B cell (primary cell): ENCODE data around the gene GALNT11. TPM values are rescaled to one million over a fixed set of nuclear protein-coding genes. Genes with fewer than 3 reads are reported as not detected.
"Not testable (repeated sequence)": the region's sequence is repeated elsewhere in the genome, so short reads cannot be mapped to it uniquely, and the experiment has no call there.

Experiments
- ATAC-seq: fragments of 200-7000 bp; cut with Tn5 transposase; one replicate; pipeline ENCODE4 v1.10.0; 2021; ENCODE audit warnings: low read depth, mild to moderate bottlenecking, moderate number of reproducible peaks, moderate library complexity
- CTCF ChIA-PET: fragments of 350-600 bp; sonication (Branson Sonifier 250); formaldehyde crosslinking; loops from one replicate; lab custom pipeline; 2021; ENCODE audit warnings: antibody characterized with exemption, inconsistent platforms; lab: Charles Lee
- POLR2A ChIA-PET: fragments of 350-600 bp; sonication (Branson Sonifier 250); formaldehyde crosslinking; loops from one replicate; lab custom pipeline; 2021; ENCODE audit warnings: antibody characterized with exemption; lab: Charles Lee
- DNase-seq: peaks from one replicate; pipeline ENCODE4 v3.0.0; 2013
- H2AFZ ChIP-seq: 2 replicates; pipeline ENCODE4 v1.6.1; 2012; ENCODE audit warnings: mild to moderate bottlenecking, low read depth, low read length; ENCODE audit not compliant: insufficient read depth, poor library complexity, severe bottlenecking
- H3K27ac ChIP-seq, 2 donors: 1 replicate in 1 of 2; 2 replicates in 1 of 2; pipeline ENCODE4 v1.5.1; 2012 to 2013; ENCODE audit warnings: low read length in 2 of 2, mild to moderate bottlenecking in 2 of 2, moderate library complexity in 1 of 2
- H3K27me3 ChIP-seq, 4 experiments: fragments of 200-600 bp in 1 of 4; sonication (generic) in 1 of 4; replicated peaks in 1 of 4; 1 replicate in 2 of 4; 2 replicates in 2 of 4; pipeline versions ENCODE4 v1.6.1 to v1.7.0; 2013 to 2016; ENCODE audit warnings: low read length in 3 of 4, mild to moderate bottlenecking in 2 of 4, mixed read lengths in 1 of 4, moderate library complexity in 1 of 4; ENCODE audit not compliant: insufficient read depth in 4 of 4, control insufficient read depth in 3 of 4; ENCODE audit errors: control extremely low read depth in 1 of 4
- H3K36me3 ChIP-seq, 2 experiments: replicated peaks in 1 of 2; 1 replicate in 1 of 2; 2 replicates in 1 of 2; pipeline versions ENCODE4 v1.6.1 to v1.7.1; 2013; ENCODE audit warnings: low read length in 1 of 2; ENCODE audit not compliant: insufficient read depth in 2 of 2, control insufficient read depth in 1 of 2; ENCODE audit errors: control extremely low read depth in 1 of 2, extremely low read depth in 1 of 2
- H3K4me1 ChIP-seq, 2 donors: fragments of 200-600 bp in 1 of 2; sonication (generic) in 1 of 2; 1 replicate in 1 of 2; 2 replicates in 1 of 2; pipeline versions ENCODE4 v1.5.1 to v1.6.1; 2013 to 2017; ENCODE audit warnings: low read length in 2 of 2; ENCODE audit not compliant: control insufficient read depth in 2 of 2, insufficient read depth in 2 of 2
- H3K4me2 ChIP-seq: replicated peaks from 2 replicates; pipeline ENCODE3; 2012; ENCODE audit warnings: mild to moderate bottlenecking, low read depth, low read length; ENCODE audit not compliant: poor library complexity, severe bottlenecking
- H3K4me3 ChIP-seq, 5 experiments: fragments of 200-600 bp in 1 of 5; sonication (generic) in 1 of 5; 1 replicate in 3 of 5; 2 replicates in 2 of 5; pipeline versions ENCODE4 v1.5.1 to v1.7.0; 2011 to 2016; ENCODE audit warnings: low read length in 4 of 5, mild to moderate bottlenecking in 4 of 5, low read depth in 2 of 5, control low read depth in 1 of 5, moderate library complexity in 1 of 5; ENCODE audit not compliant: insufficient read depth in 1 of 5; ENCODE audit errors: control extremely low read depth in 1 of 5, extremely low read depth in 1 of 5
- H3K79me2 ChIP-seq: fragments of 200-600 bp; sonication (generic); one replicate; pipeline ENCODE4 v1.6.0; 2016; ENCODE audit warnings: low read length; ENCODE audit not compliant: control insufficient read depth, insufficient read depth
- H3K9ac ChIP-seq: fragments of 200-600 bp; sonication (generic); 2 replicates; pipeline ENCODE4 v1.6.1; 2017; ENCODE audit warnings: mild to moderate bottlenecking, low read length, moderate library complexity
- H3K9me3 ChIP-seq, 3 donors: one replicate each; pipeline versions ENCODE4 v1.6.1 to v1.7.1; 2013; ENCODE audit warnings: low read length in 2 of 3; ENCODE audit not compliant: control insufficient read depth in 2 of 3, insufficient read depth in 1 of 3; ENCODE audit errors: control extremely low read depth in 1 of 3
- H4K20me1 ChIP-seq: 2 replicates; pipeline ENCODE4 v1.6.0; 2012; ENCODE audit warnings: mild to moderate bottlenecking, low read length; ENCODE audit not compliant: insufficient read depth, control insufficient read depth, poor library complexity, severe bottlenecking
- H3K27ac Mint-ChIP-seq: one replicate; pipeline ENCODE4 v1.8.0; 2021; ENCODE audit warnings: mixed read lengths
- H3K27me3 Mint-ChIP-seq: one replicate; pipeline ENCODE4 v1.8.0; 2021; ENCODE audit warnings: mixed read lengths
- H3K4me1 Mint-ChIP-seq: one replicate; pipeline ENCODE4 v1.8.0; 2021; ENCODE audit warnings: mixed read lengths
- H3K4me3 Mint-ChIP-seq: one replicate; pipeline ENCODE4 v1.8.0; 2021; ENCODE audit warnings: mixed read lengths
- H3K9me3 Mint-ChIP-seq: one replicate; pipeline ENCODE4 v1.8.0; 2022; ENCODE audit warnings: mixed read lengths; ENCODE audit not compliant: insufficient read depth
- WGBS: methylation state at CpG from one replicate; pipeline ENCODE4 v1.1.5; 2013; ENCODE audit warnings: missing lambda C conversion rate; ENCODE audit not compliant: insufficient coverage; 5-methylcytosine and 5-hydroxymethylcytosine counted together
- intact Hi-C: fragments of 100-400 bp; cut with micrococcal nuclease; formaldehyde crosslinking; loops from one replicate; pipeline ENCODE4 v1.10.0; 2022
- polyA plus RNA-seq: library from polyadenylated mRNA; depleted of rRNA; stranded (reverse); fragments of >200 nt; gene quantifications from 2 replicates; pipeline ENCODE4 v1.2.3, GENCODE V29; 2012
- total RNA-seq, 2 donors: library from RNA; stranded (reverse); fragments of 120-200 nt in 1 of 2; gene quantifications; 1 replicate in 1 of 2; 2 replicates in 1 of 2; pipeline versions ENCODE4 v1.2.3 to v1.2.4, GENCODE V29; 2013 to 2022

The GALNT11 gene
- total and polyA plus RNA-seq, 2 donors (not counting 1 experiment from before 2014, with no cell fraction given) = 13.8 to 14.5 TPM

DNA sequence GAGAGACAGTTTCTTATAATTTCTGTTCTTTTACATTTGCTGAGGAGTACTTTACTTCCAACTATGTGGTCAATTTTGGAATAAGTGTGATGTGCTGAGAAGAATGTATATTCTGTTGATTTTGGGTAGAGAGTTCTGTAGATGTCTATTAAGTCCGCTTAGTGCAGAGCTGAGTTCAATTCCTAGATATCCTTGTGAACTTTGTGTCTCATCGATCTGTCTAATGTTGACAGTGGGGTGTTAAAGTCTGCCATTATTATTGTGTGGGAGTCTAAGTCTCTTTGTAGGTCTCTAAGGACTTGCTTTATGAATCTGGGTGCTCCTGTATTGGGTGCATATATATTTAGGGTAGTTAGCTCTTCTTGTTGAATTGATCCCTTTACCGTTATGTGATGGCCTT is 38.3 kb downstream of the GALNT11 start:
- H3K27ac ChIP-seq, H3K36me3 ChIP-seq, H3K4me1 ChIP-seq, H3K27me3 ChIP-seq, H3K9ac ChIP-seq, H3K9me3 Mint-ChIP-seq, H2AFZ ChIP-seq, DNase-seq, intact Hi-C loops, CTCF ChIA-PET, H3K27me3 Mint-ChIP-seq, POLR2A ChIA-PET, H3K79me2 ChIP-seq, ATAC-seq, H4K20me1 ChIP-seq, H3K4me1 Mint-ChIP-seq, H3K4me3 Mint-ChIP-seq, H3K9me3 ChIP-seq, H3K27ac Mint-ChIP-seq, H3K4me3 ChIP-seq, H3K4me2 ChIP-seq: not testable (repeated sequence)
- 95% methylated on average over 2 of the region's 3 CpGs for WGBS

DNA sequence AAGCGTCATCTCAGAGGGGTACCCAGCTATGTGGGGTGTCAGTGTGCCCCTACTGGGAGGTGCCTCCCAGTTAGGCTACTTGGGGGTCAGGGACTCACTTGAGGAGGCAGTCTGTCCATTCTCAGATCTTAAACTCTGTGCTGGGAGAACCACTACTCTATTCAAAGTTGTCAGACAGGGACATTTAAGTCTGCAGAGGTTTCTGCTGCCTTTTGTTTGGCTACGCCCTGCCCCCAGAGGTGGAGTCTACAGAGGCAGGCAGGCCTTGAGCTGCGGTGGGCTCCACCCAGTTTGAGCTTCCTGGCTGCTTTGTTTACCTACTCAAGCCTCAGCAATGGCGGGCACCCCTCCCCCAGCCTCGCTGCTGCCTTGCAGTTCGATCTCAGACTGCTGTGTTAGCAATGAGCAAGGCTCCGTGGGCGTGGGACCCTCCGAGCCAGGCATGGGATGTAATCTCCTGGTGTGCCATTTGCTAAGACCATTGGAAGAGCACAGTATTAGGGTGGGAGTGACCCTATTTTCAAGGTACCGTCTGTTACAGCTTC is 40.4 kb downstream of the GALNT11 start:
- H3K4me1 Mint-ChIP-seq, H4K20me1 ChIP-seq, H3K4me1 ChIP-seq, H3K4me3 Mint-ChIP-seq, H3K36me3 ChIP-seq, H3K27ac Mint-ChIP-seq, H3K9ac ChIP-seq, H3K27me3 Mint-ChIP-seq, H3K79me2 ChIP-seq, ATAC-seq, CTCF ChIA-PET, H3K27me3 ChIP-seq, H2AFZ ChIP-seq, H3K4me2 ChIP-seq, intact Hi-C loops, DNase-seq, H3K4me3 ChIP-seq, POLR2A ChIA-PET, H3K27ac ChIP-seq: not testable (repeated sequence)
- WGBS = 98% methylated on average over 8 of the region's 10 CpGs
- peaks cover 0 to 18% (median 7%) of the 10 kb centered on the region in 3 donors for H3K9me3 ChIP-seq
- peaks cover 11% of the 10 kb centered on the region for H3K9me3 Mint-ChIP-seq
